ENCODE results near the gene BBS7.

Gene BBS7

GRCh38 chr4:121869841-121870822, at the start of gene BBS7:
Gene BBS7 (minus strand): TSS chr4:121870474. CDS start chr4:121870313, 161 bp downstream.
- peak; percentile 96 to 97 (median 96) for DNase-seq

GRCh38 chr4:121913667-121914066, 43.4 kb upstream of the BBS7 start:
- no peak for DNase-seq

GRCh38 chr4:121908346-121908745, 38.1 kb upstream of the BBS7 start:
- no peak for DNase-seq

- DNase-seq, result peak; percentile 68 to 72 (median 69)
Observed at GRCh38 chr4:121900132-121900983, 30.1 kb upstream of the BBS7 start.

- DNase-seq, result peak in 1 of 3 donors; percentile 11
Observed at GRCh38 chr4:121898150-121898549, 27.9 kb upstream of the BBS7 start.

- no peak for DNase-seq
Observed at GRCh38 chr4:121888134-121888533, 17.9 kb upstream of the BBS7 start.

GRCh38 chr4:121885115-121885514, 14.8 kb upstream of the BBS7 start:
- DNase-seq, result no peak

- peak; percentile 76 to 82 (median 76) for DNase-seq
Observed at GRCh38 chr4:121881158-121881557, 10.9 kb upstream of the BBS7 start.

GRCh38 chr4:121879135-121879534, 8.9 kb upstream of the BBS7 start:
- DNase-seq, result no peak

- DNase-seq, result no peak
Observed at GRCh38 chr4:121877041-121877773, 6.9 kb upstream of the BBS7 start.

- DNase-seq, result no peak
Observed at GRCh38 chr4:121876070-121876469, 5.8 kb upstream of the BBS7 start.

- DNase-seq, result no peak
Observed at GRCh38 chr4:121875652-121876051, 5.4 kb upstream of the BBS7 start.

- DNase-seq, result no peak
Observed at GRCh38 chr4:121873604-121874003, 3.3 kb upstream of the BBS7 start.

- no peak for DNase-seq
Observed at GRCh38 chr4:121863799-121864198, 6.5 kb downstream of the BBS7 start.

- no peak for DNase-seq
Observed at GRCh38 chr4:121861426-121861825, 8.8 kb downstream of the BBS7 start.

- DNase-seq, result no peak
Observed at GRCh38 chr4:121860121-121860520, 10.2 kb downstream of the BBS7 start.

- no peak for DNase-seq
Observed at GRCh38 chr4:121851354-121851753, 18.9 kb downstream of the BBS7 start.

GRCh38 chr4:121846662-121847061, 23.6 kb downstream of the BBS7 start:
- DNase-seq, result no peak

GRCh38 chr4:121842862-121843261, 27.4 kb downstream of the BBS7 start:
- no peak for DNase-seq

GRCh38 chr4:121838136-121838535, 32.1 kb downstream of the BBS7 start:
- peak; percentile 6 to 38 (median 28) for DNase-seq

- DNase-seq, result no peak
Observed at GRCh38 chr4:121829511-121829910, 40.8 kb downstream of the BBS7 start.

GRCh38 chr4:121827853-121828252, 42.4 kb downstream of the BBS7 start:
- DNase-seq, result peak in 2 of 3 donors; percentile 14 to 43

- no peak for DNase-seq
Observed at GRCh38 chr4:121824950-121825349, 45.3 kb downstream of the BBS7 start.

All from suppressor macrophage treated with lipopolysaccharide for 1 hour (primary cell).